GM21723 (cell line): ENCODE data around the gene FSTL1.
A peak's percentile ranks its signal among the peaks of the same experiment; 100 is the strongest.

ENCODE experiments used
- ATAC-seq: cut with Tn5 transposase; IDR thresholded peaks from one replicate; pipeline ENCODE4 v1.9.1; 2021; ENCODE audit warnings: mild to moderate bottlenecking, moderate library complexity; ENCODE audit not compliant: unreplicated experiment

Gene FSTL1

DNA sequence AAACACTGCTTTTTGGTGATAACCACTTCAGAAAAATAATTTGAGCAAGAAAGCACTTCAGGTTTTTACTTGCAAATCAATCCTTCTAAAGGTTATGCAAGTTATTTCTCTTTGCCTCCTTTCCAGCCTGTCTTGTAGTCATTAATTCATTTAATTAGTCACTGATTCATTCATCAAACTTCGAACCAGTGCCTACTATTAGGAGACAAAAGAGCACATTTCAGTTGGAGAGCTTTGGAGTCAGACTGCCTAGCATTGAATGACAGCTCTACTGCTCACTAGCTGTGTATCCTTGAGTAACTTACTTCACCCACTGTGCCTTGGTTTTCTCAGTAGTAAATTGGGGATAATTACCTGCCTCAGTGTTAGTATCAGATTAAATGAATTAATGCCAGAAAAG, 86.7 kb downstream of the FSTL1 start:
- no peak for ATAC-seq

DNA sequence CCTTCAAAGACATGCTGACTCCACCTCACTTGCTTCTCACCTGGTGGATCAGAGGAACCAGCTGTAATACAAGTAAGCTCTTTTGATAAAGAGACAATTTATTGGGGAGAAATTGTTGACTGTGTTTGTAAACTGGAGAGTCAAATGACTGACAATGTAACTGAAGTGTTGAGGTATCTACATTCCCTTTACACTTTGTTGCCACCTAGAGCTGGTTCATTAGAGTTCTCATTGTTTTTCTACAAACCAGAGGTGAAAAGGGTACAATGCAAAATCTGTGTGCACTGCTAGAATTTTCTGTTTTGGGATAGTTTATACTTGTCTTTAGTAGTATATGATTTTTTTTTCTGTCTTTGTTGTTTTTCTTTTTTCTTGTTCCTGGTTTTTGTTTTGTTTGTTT, 93.0 kb downstream of the FSTL1 start:
- no peak for ATAC-seq

DNA sequence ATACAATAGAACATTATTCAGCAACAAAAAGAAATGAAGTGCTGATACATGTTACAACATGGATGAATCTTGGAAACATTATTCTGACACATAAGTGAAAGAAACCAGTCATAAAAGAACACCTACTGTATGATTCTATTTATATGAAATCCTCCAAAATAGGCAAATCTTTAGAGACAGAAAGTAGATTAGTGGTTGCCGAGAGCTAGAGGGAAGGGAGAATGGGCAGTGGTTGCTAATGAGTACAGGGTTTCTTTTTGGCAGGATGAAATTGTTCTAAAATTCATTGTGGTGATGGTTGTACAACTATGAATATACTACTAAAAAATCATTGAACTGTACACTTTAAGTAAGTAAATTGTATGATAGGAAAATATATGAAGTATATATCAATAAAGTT, 95.3 kb downstream of the FSTL1 start:
- ATAC-seq, result no peak

DNA sequence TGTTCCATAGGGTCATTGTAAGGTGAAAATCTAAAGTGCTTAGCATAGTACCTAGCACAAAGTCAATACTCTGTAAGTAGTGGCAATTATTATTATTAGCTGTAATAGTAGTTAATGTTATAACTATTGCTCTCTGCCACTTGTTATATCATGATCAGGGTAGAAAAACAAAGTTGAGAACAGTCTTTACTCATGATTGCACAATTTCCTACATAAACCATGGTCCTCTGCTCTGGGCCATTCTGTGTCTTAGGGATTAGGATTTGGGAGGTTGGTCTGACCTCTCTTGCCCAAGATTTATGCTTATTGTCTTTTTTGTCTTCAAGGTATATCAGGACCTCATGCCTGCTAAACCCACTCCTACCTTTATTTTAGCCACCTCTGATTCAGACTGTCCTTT, 97.3 kb downstream of the FSTL1 start:
- no peak for ATAC-seq

DNA sequence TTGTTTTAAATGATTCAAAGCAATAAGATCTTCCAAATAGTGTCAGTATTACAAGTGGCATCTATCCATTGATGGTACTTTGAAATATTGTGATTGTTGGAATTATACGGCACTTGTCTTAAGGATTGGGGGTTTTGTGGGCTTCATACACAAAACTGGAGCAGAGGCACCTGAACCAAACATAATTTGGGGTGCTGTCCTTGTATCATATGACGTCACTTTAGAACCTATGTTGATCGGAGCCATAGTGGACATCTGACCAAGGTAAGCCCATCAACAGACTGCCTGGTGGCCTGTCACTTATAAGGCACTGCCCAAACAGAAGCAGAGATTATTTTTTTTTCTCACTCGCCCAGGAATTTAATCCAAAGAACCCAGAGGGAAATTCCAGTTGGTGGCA, 98.8 kb downstream of the FSTL1 start:
- no peak for ATAC-seq

DNA sequence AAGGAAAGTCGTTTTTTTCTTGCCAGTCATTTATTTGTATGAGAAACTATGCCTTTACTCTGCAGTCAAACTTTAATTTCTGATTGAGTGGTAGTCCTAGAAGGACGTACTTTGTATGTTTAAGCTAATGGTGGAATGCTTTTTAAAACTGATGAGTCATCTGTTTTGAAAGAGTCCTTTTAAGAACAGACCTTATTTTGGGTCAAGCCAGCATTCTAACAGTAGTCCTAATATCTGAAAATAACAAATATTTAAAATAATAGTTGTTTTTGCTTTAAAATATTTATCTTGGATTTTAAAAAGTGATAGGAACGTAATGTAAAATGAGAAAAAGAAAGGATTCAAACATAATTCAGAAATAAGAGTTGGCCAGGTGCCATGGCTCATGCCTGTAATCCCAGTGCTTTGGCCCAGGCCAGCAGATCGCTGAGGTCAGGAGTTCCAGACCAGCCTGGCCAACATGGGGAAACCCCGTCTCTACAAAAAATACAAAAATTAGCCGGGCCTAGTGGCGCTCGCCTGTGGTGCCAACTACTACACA, 100.3 kb downstream of the FSTL1 start:
- ATAC-seq, result no peak

DNA sequence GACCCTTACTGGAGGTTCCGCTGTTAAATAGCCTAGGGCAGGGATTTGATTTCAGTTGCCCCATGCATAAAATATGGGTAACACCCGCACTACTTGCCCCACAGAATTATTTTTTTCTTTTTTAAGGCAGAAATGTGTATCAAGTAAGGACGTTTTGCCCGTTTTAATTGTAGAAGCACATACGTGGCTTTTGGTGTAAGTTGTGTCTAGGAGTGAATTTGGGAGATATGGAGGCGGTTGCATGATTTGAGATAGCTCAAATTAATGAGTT, 101.0 kb downstream of the FSTL1 start:
- no peak for ATAC-seq

DNA sequence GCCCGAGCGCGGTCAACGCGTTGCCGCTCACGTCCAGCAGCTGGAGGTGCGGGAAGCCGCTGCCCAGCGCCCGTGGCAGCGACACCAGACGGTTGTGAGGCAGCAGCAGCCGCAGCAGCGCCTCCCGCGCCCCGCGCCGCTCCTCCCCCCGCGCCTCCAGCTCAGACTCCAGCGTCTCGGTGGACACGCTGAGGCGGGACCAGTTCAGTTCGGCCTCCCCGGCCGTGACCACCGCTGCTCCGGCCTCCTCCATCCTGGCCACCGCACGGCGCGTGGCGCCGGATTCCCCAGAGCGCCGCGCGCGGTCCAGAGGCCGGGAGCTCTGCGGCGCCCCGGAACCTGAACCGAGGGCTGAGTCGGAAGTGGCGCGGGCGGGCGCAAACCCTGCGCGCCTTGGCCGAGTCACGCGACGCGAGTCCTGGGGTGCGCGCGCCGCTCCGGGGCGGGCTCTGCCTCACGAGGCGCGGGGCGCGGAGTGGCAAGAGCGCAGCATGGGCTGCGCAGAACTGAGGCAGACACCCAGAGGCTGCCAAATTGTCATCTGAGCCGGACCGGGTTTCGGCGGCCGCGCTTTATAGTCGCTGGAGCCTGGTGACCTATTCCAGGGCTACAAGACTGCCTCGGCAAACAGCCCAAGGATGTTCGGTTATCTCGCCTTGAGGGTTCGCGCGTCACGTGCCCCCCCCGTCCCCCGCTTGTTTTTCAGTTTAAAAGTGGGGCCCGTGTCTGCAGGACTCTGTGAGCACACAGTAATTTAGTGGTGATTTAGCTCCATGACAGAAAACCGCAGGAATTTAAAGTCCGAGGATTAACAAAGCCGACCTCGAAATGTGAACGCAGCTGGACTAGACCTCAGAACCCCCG, 101.6 kb downstream of the FSTL1 start, which contains the start of gene LRRC58:
LRRC58 (minus strand) TSS at position 364 of the 864 bp plus-strand sequence; CDS start at position 253, 111 bp downstream.
- ATAC-seq, result peak; percentile 90

DNA sequence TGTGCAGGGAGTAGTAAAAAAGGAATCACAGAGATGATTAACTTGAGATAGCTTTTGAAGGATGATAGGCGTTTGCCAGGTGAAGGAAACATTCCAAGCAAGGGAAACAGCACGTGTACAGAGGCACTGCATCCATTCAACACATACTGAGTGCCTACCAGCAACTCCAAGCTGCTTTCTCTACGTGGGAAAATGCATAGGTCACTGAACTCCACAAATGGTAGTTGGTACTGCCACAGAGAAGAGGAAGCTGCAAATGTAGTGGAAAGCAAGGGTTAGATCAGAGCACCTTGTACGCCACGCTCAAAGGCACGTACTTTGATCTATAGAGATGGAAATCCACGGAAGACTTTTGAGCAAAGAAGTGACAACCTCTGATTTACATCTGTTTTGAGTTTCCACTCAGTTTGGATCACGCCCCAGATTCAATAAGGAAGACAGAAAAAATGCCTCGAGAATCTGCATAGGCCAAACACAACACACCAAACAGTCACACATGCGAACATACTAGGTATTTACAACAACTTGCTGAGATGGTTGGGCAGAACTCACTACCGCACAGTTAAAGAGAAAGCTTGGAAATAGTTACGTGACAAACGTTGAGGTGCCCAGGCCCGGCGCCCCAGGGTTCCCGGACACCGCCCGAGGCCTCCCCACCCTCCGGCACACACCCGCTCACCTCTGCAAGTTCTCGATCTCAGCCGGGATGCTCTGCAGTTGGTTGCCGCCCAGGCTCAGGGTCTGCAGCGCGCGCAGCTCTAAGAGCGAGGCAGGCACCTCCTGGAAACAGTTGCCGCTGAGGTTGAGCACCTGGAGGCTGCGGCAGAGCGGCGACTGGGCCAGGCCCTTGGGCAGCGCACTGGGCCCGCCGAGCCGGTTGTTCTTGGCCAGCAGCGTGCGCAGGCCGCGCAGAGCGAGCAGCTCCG, 102.5 kb downstream of the FSTL1 start:
- peak; percentile 46 for ATAC-seq

DNA sequence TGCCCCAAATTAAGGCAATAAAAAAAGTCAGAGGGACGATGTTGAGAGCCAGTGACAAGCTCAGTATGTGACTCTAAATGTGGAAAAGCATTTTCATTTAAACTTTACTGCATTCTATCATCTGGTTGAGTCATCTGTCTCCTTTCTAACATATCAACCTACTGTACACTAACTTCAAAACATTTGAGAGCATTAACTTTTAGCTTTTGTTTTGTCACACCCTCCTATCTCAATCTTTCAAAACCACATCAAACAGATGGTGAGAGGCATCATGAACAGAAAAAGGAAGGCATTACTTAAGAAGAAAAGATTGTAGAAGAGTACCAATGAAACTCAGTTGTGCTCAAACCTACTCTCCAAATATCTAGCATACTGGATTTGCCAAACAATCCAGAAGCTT, 106.4 kb downstream of the FSTL1 start:
- ATAC-seq, result no peak
